GM18505 (cell line): Measurements from ENCODE around the gene CD84.
A peak's percentile ranks its signal among the peaks of the same experiment; 100 is the strongest.

Source experiments
- ATAC-seq: cut with Tn5 transposase; IDR thresholded peaks from one replicate; pipeline ENCODE4 v1.9.1; 2021; ENCODE audit not compliant: unreplicated experiment
- POLR2A ChIP-seq: IDR thresholded peaks from 4 replicates; pipeline ENCODE4 v1.6.1; 2011; ENCODE audit warnings: borderline replicate concordance; ENCODE audit not compliant: insufficient read depth, insufficient read length; ENCODE audit errors: extremely low read depth

Gene CD84

GRCh38 chr1:160620942-160621632 lies 41.8 kb upstream of the CD84 start:
- TF ChIP-seq POLR2A, result no peak
- no peak for ATAC-seq

- TF ChIP-seq POLR2A, result no peak
- no peak for ATAC-seq
Measured at GRCh38 chr1:160619742-160620277, 40.5 kb upstream of the CD84 start.

GRCh38 chr1:160618763-160619274 lies 39.5 kb upstream of the CD84 start:
- peak; percentile 61 for TF ChIP-seq POLR2A
- ATAC-seq, result no peak

GRCh38 chr1:160618327-160618726 lies 39.0 kb upstream of the CD84 start:
- no peak for TF ChIP-seq POLR2A
- ATAC-seq, result no peak

GRCh38 chr1:160615660-160616059 lies 36.4 kb upstream of the CD84 start:
- TF ChIP-seq POLR2A, result no peak

GRCh38 chr1:160614410-160614809 lies 35.1 kb upstream of the CD84 start:
- TF ChIP-seq POLR2A, result no peak
- no peak for ATAC-seq

More at GRCh38 chr1:160615660-160616059, 36.4 kb upstream of the CD84 start:
- ATAC-seq, result no peak

- ATAC-seq, result no peak
- TF ChIP-seq POLR2A, result peak; percentile 50
Measured at GRCh38 chr1:160612613-160613218, 33.4 kb upstream of the CD84 start.

- TF ChIP-seq POLR2A, result peak; percentile 34
- no peak for ATAC-seq
Measured at GRCh38 chr1:160610569-160611242, 31.4 kb upstream of the CD84 start.

GRCh38 chr1:160608941-160609340 lies 29.6 kb upstream of the CD84 start:
- TF ChIP-seq POLR2A, result no peak
- ATAC-seq, result no peak

GRCh38 chr1:160608514-160608913 lies 29.2 kb upstream of the CD84 start:
- ATAC-seq, result no peak
- peak; percentile 15 for TF ChIP-seq POLR2A

GRCh38 chr1:160608057-160608456 lies 28.8 kb upstream of the CD84 start:
- peak; percentile 58 for TF ChIP-seq POLR2A
- no peak for ATAC-seq

GRCh38 chr1:160607672-160608032 lies 28.4 kb upstream of the CD84 start:
- TF ChIP-seq POLR2A, result no peak
- no peak for ATAC-seq

GRCh38 chr1:160607011-160607671 lies 27.8 kb upstream of the CD84 start:
- TF ChIP-seq POLR2A, result no peak
- ATAC-seq, result peak; percentile 60

- no peak for TF ChIP-seq POLR2A
- ATAC-seq, result no peak
Measured at GRCh38 chr1:160606611-160607010, 27.3 kb upstream of the CD84 start.
